GM19397 (cell line): Measurements from ENCODE around the gene MAML3.
A peak's percentile ranks its signal among the peaks of the same experiment; 100 is the strongest.

ENCODE experiments used
- ATAC-seq: cut with Tn5 transposase; IDR thresholded peaks from one replicate; pipeline ENCODE4 v1.9.1; 2021; ENCODE audit warnings: mild to moderate bottlenecking, moderate library complexity; ENCODE audit not compliant: unreplicated experiment

MAML3 gene

GRCh38 chr4:140156529-140157171, 2.7 kb upstream of the MAML3 start:
- ATAC-seq = peak; percentile 81

- ATAC-seq = no peak
Measured at GRCh38 chr4:140154572-140154891, 548 bp upstream of the MAML3 start.

DNA sequence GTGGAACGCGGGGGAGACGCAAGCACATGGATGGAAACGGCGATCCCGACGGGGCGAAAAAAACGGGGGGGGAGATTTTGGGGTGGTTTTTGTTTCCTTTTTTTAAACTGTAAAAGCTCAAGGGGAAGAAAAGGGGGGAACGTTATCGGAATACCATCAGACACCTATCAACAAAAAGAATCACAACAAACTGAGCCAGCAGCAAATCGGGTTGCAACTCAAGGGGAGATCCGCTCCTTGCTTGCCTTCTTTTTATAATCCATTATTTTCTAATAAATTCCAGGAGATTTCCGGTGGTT, 616 bp downstream of the MAML3 start:
- ATAC-seq = no peak

- no peak for ATAC-seq
Measured at GRCh38 chr4:140152751-140153418, 1.1 kb downstream of the MAML3 start.

GRCh38 chr4:140152013-140152703, 1.8 kb downstream of the MAML3 start:
- no peak for ATAC-seq

DNA sequence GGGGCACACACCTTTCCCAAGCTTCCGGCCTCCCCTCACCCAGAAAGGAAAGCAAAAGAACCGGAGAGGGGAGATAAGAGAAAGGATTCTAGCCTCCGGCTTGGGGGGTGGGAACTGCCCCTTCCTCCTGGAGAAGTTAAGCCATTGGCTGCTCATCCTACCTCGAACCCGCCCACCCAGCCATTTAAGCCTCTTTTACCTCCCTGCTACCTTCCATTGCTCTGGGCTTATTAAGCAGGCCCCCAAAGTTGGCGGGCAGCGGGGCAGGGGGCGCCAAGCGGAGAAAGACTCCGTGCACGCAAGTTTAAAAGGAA, 2.3 kb downstream of the MAML3 start:
- no peak for ATAC-seq

DNA sequence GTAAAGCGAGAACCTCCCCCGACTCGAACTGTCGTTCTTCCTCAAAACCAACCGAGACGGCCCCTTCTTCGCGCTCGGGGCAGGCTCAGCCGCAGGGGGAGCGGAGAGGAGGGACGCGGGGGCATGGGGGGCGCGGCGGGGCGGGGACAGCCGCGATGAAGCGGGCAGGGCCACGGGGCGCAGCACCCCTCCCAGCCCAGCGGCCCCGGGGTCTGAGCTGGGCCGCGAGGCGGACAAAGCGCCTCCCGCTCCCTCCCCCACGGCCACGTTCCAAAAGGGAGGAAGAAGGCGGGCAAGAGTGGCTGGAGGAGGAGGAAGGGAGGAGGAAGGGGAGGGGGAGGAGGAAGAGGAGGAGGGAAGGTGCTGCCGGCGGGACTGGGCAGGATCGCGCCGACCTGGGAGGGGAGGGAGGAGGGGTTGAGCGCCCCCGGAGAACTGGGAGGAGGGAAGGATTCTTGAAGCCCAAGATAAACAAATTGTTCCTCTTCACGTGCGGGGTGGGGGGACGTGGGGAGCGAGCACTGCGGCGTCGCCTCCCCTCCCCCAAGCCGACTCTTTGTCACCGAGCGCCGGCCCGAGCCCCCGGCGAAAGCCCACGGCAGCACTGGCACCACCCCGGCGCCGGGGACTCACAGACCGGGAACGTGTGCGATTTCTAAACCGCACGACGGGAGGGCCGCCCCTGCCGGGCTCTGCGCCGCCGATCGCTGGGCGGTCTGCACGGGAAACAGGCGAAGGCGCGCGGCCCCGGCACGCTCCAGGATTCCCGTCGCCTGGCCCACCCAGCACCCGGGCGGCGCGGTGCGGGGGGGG, 2.9 kb downstream of the MAML3 start:
- peak; percentile 40 for ATAC-seq

DNA sequence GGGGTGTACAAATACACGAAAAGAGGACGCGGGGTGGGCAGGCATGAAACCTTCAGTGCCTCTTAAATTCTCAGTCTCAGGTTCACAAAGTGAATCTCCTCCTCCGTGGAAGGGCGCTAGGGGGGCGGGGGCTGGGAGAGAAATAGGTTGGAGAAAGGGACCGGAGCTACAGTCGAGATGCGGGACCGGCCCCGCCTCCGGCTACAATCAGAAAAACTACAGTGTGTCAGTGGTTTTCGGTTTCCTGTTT, 3.4 kb downstream of the MAML3 start:
- ATAC-seq = no peak

- ATAC-seq = no peak
Measured at GRCh38 chr4:140149846-140150635, 3.9 kb downstream of the MAML3 start.

- no peak for ATAC-seq
Measured at GRCh38 chr4:140144050-140144449, 9.9 kb downstream of the MAML3 start.

- no peak for ATAC-seq
Measured at GRCh38 chr4:140141210-140141835, 12.7 kb downstream of the MAML3 start.

- ATAC-seq = no peak
Measured at GRCh38 chr4:140140566-140140965, 13.4 kb downstream of the MAML3 start.

DNA sequence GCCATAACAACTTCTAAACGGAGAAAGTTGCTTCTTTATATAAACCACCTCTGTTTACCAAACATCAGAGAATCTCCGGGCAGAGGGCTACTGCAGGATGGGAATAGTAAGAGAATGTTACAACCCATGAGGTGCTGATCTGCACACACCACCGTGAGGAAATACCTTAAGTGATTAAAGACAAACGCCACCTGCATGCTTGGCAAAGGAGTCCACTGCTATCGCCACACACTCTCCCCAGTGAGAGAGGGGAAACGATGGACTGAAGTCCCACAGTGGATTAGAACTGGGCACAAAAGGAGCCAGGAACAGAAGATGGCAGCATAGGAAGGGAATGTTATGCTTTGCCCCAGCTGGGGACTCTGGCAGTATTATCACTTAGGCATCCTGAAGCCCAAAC, 15.6 kb downstream of the MAML3 start:
- ATAC-seq = no peak

DNA sequence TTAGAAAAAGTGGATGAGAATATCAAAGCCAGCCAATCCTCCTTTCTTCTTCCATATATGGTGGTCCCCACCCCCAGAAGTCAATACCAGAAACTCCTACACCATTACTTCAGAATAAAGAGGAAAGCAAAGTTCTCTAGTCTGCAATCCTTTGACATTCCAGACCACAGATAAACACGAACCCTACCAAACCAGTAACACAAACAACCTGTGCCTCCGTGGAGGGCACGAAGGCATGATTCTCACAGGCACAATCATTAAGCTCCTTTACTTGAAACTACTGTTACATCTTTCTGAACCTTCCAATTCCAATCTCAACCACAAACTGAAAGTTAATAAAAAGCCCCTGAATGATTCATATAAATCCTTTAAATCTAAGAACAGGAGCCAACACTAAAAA, 16.3 kb downstream of the MAML3 start:
- ATAC-seq = no peak

DNA sequence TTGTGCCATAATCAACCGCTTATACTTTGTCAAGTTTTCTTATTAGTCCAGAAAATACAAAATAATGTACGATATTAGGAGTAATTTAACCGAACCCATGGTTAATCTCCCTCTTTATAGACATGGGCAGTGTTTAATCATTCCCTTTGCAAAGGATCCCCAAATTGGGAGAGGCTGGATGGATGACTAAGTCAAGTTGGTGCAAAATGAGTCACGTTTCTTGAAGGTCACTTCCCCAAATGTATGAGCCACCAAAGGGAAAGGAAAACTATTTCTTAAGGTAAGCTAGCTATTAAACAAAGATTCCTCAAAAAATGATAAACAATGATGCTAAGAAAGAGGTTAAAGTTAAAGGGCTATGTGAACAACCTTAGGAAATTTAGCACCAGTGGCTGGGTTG, 17.5 kb downstream of the MAML3 start:
- ATAC-seq = no peak

DNA sequence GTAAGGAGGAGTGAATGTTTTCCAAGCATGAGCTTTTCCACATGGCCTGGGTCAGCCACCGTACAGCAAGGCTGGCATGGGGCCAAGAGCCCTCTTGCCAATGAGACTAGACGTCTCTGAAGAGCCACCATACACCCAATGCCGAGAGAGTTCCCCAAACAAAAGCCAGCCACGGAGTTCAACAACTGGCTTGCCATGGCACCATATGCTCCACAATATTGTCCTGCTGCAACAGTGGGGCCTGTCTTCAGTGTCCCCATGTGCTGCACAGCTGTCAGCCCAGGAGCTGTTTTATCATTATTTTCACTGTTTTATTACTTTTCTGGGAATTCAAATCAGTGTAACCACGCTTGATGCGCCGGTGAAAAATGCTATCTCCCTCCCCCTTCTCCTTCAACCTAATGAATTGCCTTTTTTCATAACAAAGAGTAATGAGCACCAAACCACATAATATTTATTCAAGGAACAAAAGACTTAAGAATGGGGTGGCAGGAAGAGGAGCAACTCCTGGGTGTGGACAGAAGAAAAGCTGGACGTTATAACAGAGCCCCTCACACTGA, 18.4 kb downstream of the MAML3 start:
- no peak for ATAC-seq

DNA sequence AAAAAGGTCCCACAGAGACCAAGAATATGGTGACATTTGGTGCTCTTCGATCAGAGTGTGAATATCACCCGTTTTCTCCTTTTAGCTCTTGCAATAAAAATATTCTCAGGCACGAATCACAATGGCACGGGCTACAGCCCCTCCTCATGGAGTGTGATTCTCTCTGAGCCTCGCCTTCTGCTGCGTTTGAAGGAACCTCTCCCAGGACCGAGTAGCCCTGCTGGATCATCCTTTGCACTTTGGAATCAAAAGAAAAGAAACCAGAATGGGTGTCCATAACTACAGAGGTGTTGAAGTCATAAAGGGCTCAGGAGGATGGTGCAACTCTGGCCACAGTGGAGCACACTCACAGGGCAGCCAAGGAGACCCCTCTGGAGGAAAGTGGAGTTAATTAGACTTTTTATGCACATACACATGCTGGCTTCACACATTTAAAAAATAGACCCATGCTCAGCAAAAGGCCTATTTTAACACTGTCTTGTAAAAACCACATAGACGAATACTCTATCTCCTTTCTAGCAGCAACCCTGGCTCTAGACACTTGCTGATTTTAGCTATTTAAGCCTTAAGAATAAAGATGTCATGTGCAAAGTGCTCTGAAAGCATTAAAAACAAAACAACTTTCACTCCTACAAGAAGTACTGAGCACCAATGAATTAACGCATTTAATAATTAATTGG, 19.1 kb downstream of the MAML3 start:
- no peak for ATAC-seq

DNA sequence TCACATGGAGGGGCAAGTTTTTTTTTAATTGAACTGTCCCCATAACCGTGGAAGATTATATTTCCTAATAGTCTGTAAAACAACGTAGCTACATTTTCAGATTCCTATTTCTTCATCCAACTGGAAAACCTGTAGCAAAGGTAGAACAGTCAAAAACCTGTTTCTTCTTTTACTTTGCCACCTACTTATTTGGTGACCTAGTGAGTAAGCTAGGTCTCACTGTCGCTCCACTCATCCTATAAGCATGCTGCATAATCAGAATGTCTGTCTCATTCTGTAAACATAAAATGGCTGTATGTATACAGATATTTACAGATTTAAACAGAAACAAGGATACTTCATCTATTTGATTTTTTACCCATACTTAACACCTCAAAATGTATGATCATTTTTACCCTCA, 20.4 kb downstream of the MAML3 start:
- no peak for ATAC-seq

DNA sequence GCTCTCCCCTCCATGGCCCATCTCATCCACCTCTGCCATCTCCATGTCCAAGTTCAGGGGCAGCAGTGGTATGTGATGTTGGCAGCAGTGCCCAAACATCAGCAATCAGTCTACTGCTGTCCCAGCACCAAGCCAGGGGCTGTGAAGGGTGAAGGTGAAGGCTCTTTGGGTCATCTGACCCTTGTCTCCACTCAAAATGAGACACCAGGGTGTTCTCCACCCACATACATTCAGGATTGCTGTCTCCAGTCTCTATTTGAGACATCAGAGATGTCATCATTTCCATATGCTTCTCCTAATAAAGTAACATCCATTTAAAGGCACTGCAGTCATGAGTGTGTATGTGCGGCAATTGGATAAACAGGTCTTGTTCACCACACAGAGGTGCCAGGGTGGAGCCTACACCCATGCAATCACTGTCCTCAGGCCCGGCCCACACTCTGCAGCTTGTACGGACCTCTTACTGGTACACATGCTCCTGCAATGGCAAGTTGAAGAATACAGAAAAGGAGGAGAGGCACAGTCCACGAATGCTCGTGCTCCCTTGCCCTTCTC, 22.2 kb downstream of the MAML3 start:
- ATAC-seq = no peak

GRCh38 chr4:140130677-140131076, 23.3 kb downstream of the MAML3 start:
- no peak for ATAC-seq
